Measurements from ENCODE around the gene GLB1L2.
"Not testable (repeated sequence)": the region's sequence is repeated elsewhere in the genome, so short reads cannot be mapped to it uniquely, and the experiment has no call there.

Gene GLB1L2

GRCh38 chr11:134322553-134322952 lies 9.2 kb upstream of the GLB1L2 start:
- DNase-seq (ENCODE audit: low read depth): no peak

- DNase-seq (ENCODE audit: low read depth): no peak
Observed at GRCh38 chr11:134328433-134328832, 3.4 kb upstream of the GLB1L2 start.

GRCh38 chr11:134330611-134331353 lies 1.0 kb upstream of the GLB1L2 start:
- DNase-seq (ENCODE audit: low read depth): no peak

GRCh38 chr11:134332189-134332631 lies 422 bp downstream of the GLB1L2 start:
- peak; percentile 9 for DNase-seq (ENCODE audit: low read depth)

- DNase-seq (ENCODE audit: low read depth): no peak
Observed at GRCh38 chr11:134332782-134333181, 994 bp downstream of the GLB1L2 start.

GRCh38 chr11:134333312-134333711 lies 1.5 kb downstream of the GLB1L2 start:
- no peak for DNase-seq (ENCODE audit: low read depth)

- DNase-seq (ENCODE audit: low read depth): no peak
Observed at GRCh38 chr11:134333946-134334345, 2.2 kb downstream of the GLB1L2 start.

GRCh38 chr11:134334796-134335571 lies 3.2 kb downstream of the GLB1L2 start:
- DNase-seq (ENCODE audit: low read depth): no peak

- DNase-seq (ENCODE audit: low read depth): no peak
Observed at GRCh38 chr11:134337051-134337450, 5.3 kb downstream of the GLB1L2 start.

GRCh38 chr11:134338068-134338467 lies 6.3 kb downstream of the GLB1L2 start:
- DNase-seq (ENCODE audit: low read depth): no peak

- no peak for DNase-seq (ENCODE audit: low read depth)
Observed at GRCh38 chr11:134338654-134339053, 6.9 kb downstream of the GLB1L2 start.

GRCh38 chr11:134339756-134340155 lies 8.0 kb downstream of the GLB1L2 start:
- no peak for DNase-seq (ENCODE audit: low read depth)

GRCh38 chr11:134340354-134340964 lies 8.7 kb downstream of the GLB1L2 start:
- DNase-seq (ENCODE audit: low read depth): no peak

- no peak for DNase-seq (ENCODE audit: low read depth)
Observed at GRCh38 chr11:134341805-134342571, 10.2 kb downstream of the GLB1L2 start.

GRCh38 chr11:134342572-134343340 lies 11.0 kb downstream of the GLB1L2 start:
- no peak for DNase-seq (ENCODE audit: low read depth)

- DNase-seq (ENCODE audit: low read depth): no peak
Observed at GRCh38 chr11:134343646-134344045, 11.9 kb downstream of the GLB1L2 start.

GRCh38 chr11:134344497-134345236 lies 12.9 kb downstream of the GLB1L2 start:
- not testable (repeated sequence) for DNase-seq (ENCODE audit: low read depth)

GRCh38 chr11:134345237-134345550 lies 13.4 kb downstream of the GLB1L2 start:
- no peak for DNase-seq (ENCODE audit: low read depth)

GRCh38 chr11:134346101-134346975 lies 14.6 kb downstream of the GLB1L2 start:
- DNase-seq (ENCODE audit: low read depth): no peak

- no peak for DNase-seq (ENCODE audit: low read depth)
Observed at GRCh38 chr11:134346976-134347350, 15.2 kb downstream of the GLB1L2 start.

All from T follicular helper cell (primary cell).